ENCODE results near the gene MARK3.

GRCh38 chr14:103434868-103435442 lies 49.7 kb downstream of the MARK3 start:
- TF ChIP-seq CTCF (IDR thresholded peaks at IDR 0.05) (no peak), POLR2A (IDR thresholded peaks at IDR 0.05) (no peak)
